CD14-positive monocyte (primary cell): Measurements from ENCODE around the gene CSH2. TPM values are rescaled to one million over a fixed set of nuclear protein-coding genes. Genes with fewer than 3 reads are reported as not detected.
"Not testable (repeated sequence)": the region's sequence is repeated elsewhere in the genome, so short reads cannot be mapped to it uniquely, and the experiment has no call there.

ENCODE experiments used
- DNase-seq, 3 donors: peaks; one replicate each; pipeline ENCODE4 v3.0.0-alpha.2; 2011 to 2022
- H2AFZ ChIP-seq: 2 replicates; pipeline ENCODE4 v1.6.0; 2012; ENCODE audit warnings: mild to moderate bottlenecking, low read depth, low read length, inconsistent platforms; ENCODE audit not compliant: insufficient read depth, poor library complexity, severe bottlenecking
- H3K27ac ChIP-seq, 2 donors: 1 replicate in 1 of 2; 2 replicates in 1 of 2; pipeline ENCODE4 v1.5.1; 2012 to 2013; ENCODE audit warnings: low read length in 2 of 2, control low read depth in 1 of 2, inconsistent platforms in 1 of 2, low read depth in 1 of 2, mild to moderate bottlenecking in 1 of 2
- H3K27me3 ChIP-seq, 2 donors: one replicate each; pipeline versions ENCODE4 v1.6.0 to v1.6.1; 2011 to 2013; ENCODE audit warnings: low read length in 2 of 2; ENCODE audit not compliant: control insufficient read depth in 2 of 2, insufficient read depth in 2 of 2
- H3K36me3 ChIP-seq, 2 donors: replicated peaks in 1 of 2; 1 replicate in 1 of 2; 2 replicates in 1 of 2; pipeline versions ENCODE4 v1.5.1 to v1.6.1; 2012 to 2013; ENCODE audit warnings: low read length in 2 of 2, control low read depth in 1 of 2, inconsistent platforms in 1 of 2, mild to moderate bottlenecking in 1 of 2; ENCODE audit not compliant: insufficient read depth in 2 of 2, control insufficient read depth in 1 of 2
- H3K4me1 ChIP-seq, 2 donors: 1 replicate in 1 of 2; 2 replicates in 1 of 2; pipeline versions ENCODE4 v1.5.1 to v1.6.1; 2012 to 2013; ENCODE audit warnings: low read length in 2 of 2, control low read depth in 1 of 2, inconsistent platforms in 1 of 2, mild to moderate bottlenecking in 1 of 2, moderate library complexity in 1 of 2; ENCODE audit not compliant: insufficient read depth in 2 of 2, control insufficient read depth in 1 of 2
- H3K4me2 ChIP-seq: replicated peaks from 2 replicates; pipeline ENCODE3; 2012; ENCODE audit warnings: low read length, moderate library complexity, mild to moderate bottlenecking; ENCODE audit not compliant: poor library complexity, severe bottlenecking; ENCODE audit errors: extremely low read depth
- H3K4me3 ChIP-seq, 3 experiments: fragments of 200-600 bp in 1 of 3; sonication (generic) in 1 of 3; replicated peaks in 1 of 3; 1 replicate in 2 of 3; 2 replicates in 1 of 3; pipeline ENCODE4 v1.5.1; 2011 to 2013; ENCODE audit warnings: low read length in 3 of 3, mild to moderate bottlenecking in 3 of 3, control low read depth in 2 of 3, low read depth in 2 of 3, inconsistent platforms in 1 of 3, moderate library complexity in 1 of 3
- H3K79me2 ChIP-seq: 2 replicates; pipeline ENCODE4 v1.6.0; 2012; ENCODE audit warnings: mild to moderate bottlenecking, control low read depth, inconsistent platforms, low read length, moderate library complexity; ENCODE audit not compliant: insufficient read depth
- H3K9ac ChIP-seq: 2 replicates; pipeline ENCODE4 v1.6.0; 2017; ENCODE audit warnings: low read length, mild to moderate bottlenecking; ENCODE audit not compliant: insufficient read depth, poor library complexity, severe bottlenecking
- H3K9me3 ChIP-seq, 2 donors: replicated peaks in 1 of 2; 1 replicate in 1 of 2; 2 replicates in 1 of 2; pipeline versions ENCODE4 v1.5.1 to v1.6.1; 2012 to 2013; ENCODE audit warnings: low read length in 2 of 2, control low read depth in 1 of 2; ENCODE audit not compliant: control insufficient read depth in 1 of 2, insufficient read depth in 1 of 2
- H4K20me1 ChIP-seq: 2 replicates; pipeline ENCODE4 v1.6.0; 2012; ENCODE audit warnings: mild to moderate bottlenecking, low read length, control low read depth, moderate library complexity; ENCODE audit not compliant: insufficient read depth
- H3K27ac Mint-ChIP-seq, 7 donors: one replicate each; pipeline ENCODE4 v1.8.0; 2020; ENCODE audit warnings: mild to moderate bottlenecking in 7 of 7, mixed read lengths in 7 of 7, moderate library complexity in 6 of 7, inconsistent platforms in 2 of 7
- H3K27me3 Mint-ChIP-seq, 3 donors: one replicate each; pipeline ENCODE4 v1.8.0; 2021 to 2022; ENCODE audit warnings: low read depth in 3 of 3, mild to moderate bottlenecking in 3 of 3, mixed read lengths in 3 of 3, moderate library complexity in 3 of 3, inconsistent platforms in 1 of 3
- H3K36me3 Mint-ChIP-seq, 2 donors: one replicate each; pipeline ENCODE4 v1.8.0; 2020; ENCODE audit warnings: mixed read lengths in 2 of 2, inconsistent platforms in 1 of 2, mild to moderate bottlenecking in 1 of 2
- H3K4me1 Mint-ChIP-seq: one replicate; pipeline ENCODE4 v1.8.0; 2020; ENCODE audit warnings: mild to moderate bottlenecking, mixed read lengths
- H3K4me3 Mint-ChIP-seq, 2 donors: one replicate each; pipeline ENCODE4 v1.8.0; 2020; ENCODE audit warnings: mild to moderate bottlenecking in 2 of 2, mixed read lengths in 2 of 2, moderate library complexity in 1 of 2
- H3K9me3 Mint-ChIP-seq, 7 donors: one replicate each; pipeline ENCODE4 v1.8.0; 2020 to 2022; ENCODE audit warnings: mixed read lengths in 7 of 7, mild to moderate bottlenecking in 6 of 7, moderate library complexity in 6 of 7, inconsistent platforms in 2 of 7
- WGBS: methylation state at CpG from one replicate; pipeline ENCODE4 v1.1.5; 2013; ENCODE audit warnings: missing lambda C conversion rate; ENCODE audit not compliant: insufficient coverage; 5-methylcytosine and 5-hydroxymethylcytosine counted together
- intact Hi-C, 2 donors: fragments of 100-400 bp; cut with micrococcal nuclease; formaldehyde crosslinking; loops; one replicate each; pipeline versions ENCODE4 v1.15.0 to v1.15.1; 2023
- polyA plus RNA-seq, 3 donors: library from polyadenylated mRNA; depleted of rRNA in 1 of 3; unstranded in 2 of 3; stranded (reverse) in 1 of 3; fragments of 300-500 nt in 2 of 3; fragments of >200 nt in 1 of 3; fragmentation: Illumina TruSeq in 2 of 3; gene quantifications; 1 replicate in 2 of 3; 2 replicates in 1 of 3; pipeline ENCODE4 v1.2.3, GENCODE V29; 2012 to 2021
- TF ChIP-seq, protein P1 (sequence below): fragments of 200-600 bp; IDR thresholded peaks from one replicate; pipeline ENCODE4 v1.8.0; 2022; ENCODE audit warnings: antibody characterized with exemption, mild to moderate bottlenecking

The CSH2 gene
- polyA plus RNA-seq, 3 donors = not detected

DNA sequence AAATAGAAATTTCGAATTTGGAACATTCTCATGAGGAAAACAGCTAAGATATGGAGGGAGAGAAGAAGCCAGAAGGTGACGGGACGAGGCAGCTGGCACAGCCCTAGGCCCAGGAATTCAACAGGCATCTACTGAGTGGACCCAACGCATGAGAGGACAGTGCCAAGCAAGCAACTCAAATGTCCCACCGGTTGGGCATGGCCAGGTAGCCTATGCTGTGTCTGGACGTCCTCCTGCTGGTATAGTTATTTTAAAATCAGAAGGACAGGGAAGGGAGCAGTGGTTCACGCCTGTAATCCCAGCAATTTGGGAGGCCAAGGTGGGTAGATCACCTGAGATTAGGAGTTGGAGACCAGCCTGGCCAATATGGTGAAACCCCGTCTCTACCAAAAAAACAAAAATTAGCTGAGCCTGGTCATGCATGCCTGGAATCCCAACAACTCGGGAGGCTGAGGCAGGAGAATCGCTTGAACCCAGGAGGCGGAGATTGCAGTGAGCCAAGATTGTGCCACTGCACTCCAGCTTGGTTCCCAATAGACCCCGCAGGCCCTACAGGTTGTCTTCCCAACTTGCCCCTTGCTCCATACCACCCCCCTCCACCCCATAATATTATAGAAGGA, 43.2 kb upstream of the CSH2 start:
- Mint-ChIP-seq H3K27me3 (peaks cover 2 to 11% (median 4%) of the 10 kb centered on the region in 3 donors), H3K9me3 (no peaks in the 10 kb centered on the region), H3K4me3 (no peak overlapping the region), H3K4me1 (peaks cover 14% of the 10 kb centered on the region), H3K27ac (no peak overlapping the region), H3K36me3 (no peaks in the 10 kb centered on the region)
- Histone ChIP-seq H3K79me2 (no peaks in the 10 kb centered on the region), H3K4me2 (no peak overlapping the region), H2AFZ (no peak overlapping the region), H3K4me1 (no peaks in the 10 kb centered on the region), H3K27me3 (no peaks in the 10 kb centered on the region), H4K20me1 (no peaks in the 10 kb centered on the region), H3K9ac (no peak overlapping the region), H3K36me3 (no peaks in the 10 kb centered on the region), H3K27ac (no peak overlapping the region), H3K4me3 (no peak overlapping the region), H3K9me3 (no peaks in the 10 kb centered on the region)
- TF ChIP-seq, protein P1, sequence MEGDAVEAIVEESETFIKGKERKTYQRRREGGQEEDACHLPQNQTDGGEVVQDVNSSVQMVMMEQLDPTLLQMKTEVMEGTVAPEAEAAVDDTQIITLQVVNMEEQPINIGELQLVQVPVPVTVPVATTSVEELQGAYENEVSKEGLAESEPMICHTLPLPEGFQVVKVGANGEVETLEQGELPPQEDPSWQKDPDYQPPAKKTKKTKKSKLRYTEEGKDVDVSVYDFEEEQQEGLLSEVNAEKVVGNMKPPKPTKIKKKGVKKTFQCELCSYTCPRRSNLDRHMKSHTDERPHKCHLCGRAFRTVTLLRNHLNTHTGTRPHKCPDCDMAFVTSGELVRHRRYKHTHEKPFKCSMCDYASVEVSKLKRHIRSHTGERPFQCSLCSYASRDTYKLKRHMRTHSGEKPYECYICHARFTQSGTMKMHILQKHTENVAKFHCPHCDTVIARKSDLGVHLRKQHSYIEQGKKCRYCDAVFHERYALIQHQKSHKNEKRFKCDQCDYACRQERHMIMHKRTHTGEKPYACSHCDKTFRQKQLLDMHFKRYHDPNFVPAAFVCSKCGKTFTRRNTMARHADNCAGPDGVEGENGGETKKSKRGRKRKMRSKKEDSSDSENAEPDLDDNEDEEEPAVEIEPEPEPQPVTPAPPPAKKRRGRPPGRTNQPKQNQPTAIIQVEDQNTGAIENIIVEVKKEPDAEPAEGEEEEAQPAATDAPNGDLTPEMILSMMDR = no peak
- 96% methylated on average over 11 of the region's 12 CpGs for WGBS
- DNase-seq = no peak
- intact Hi-C loops = loop anchor here (5.0 to 10.0 kb wide), 3 partner anchors 108 to 216 kb away; partner anchors contain the start of genes ERN1 (in 1 of the 2) and ICAM2 (in 1 of the 2)

DNA sequence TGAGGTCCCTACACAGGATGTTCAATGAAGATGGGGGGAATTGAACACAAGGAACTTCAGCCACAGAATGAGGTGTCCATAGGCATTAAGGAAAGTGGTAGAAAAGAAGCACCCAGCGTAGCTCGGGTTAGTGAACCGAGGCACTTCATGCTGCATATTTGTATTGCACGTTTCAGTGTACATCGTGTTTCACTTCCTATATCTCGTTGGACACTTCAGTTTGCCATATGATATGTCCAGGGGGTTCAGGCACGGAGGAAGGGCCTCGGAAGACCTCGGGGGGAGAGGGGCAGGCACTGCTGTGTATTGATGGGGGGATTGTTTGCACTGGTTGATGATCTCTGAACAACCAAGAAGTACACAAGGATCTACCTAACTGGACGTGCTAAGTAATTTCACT, 42.3 kb upstream of the CSH2 start:
- H3K27me3 ChIP-seq, H3K4me3 ChIP-seq, H3K27ac Mint-ChIP-seq, H3K4me1 ChIP-seq, H3K9me3 Mint-ChIP-seq, H3K9ac ChIP-seq, H3K36me3 Mint-ChIP-seq, H3K79me2 ChIP-seq, DNase-seq, H2AFZ ChIP-seq, H3K27ac ChIP-seq, H3K36me3 ChIP-seq, H3K9me3 ChIP-seq, H3K4me2 ChIP-seq, H4K20me1 ChIP-seq: not testable (repeated sequence)
- 30% methylated on average over 3 of the region's 10 CpGs for WGBS
- Mint-ChIP-seq H3K27me3 (peaks cover 2 to 11% (median 5%) of the 10 kb centered on the region in 3 donors), H3K4me1 (peaks cover 14% of the 10 kb centered on the region), H3K4me3 (peak overlapping the region; percentile 12 to 55)
- intact Hi-C loops = loop anchor here (5.0 to 10.0 kb wide), 3 partner anchors 109 to 217 kb away; partner anchors contain the start of genes ERN1 (in 1 of the 2) and ICAM2 (in 1 of the 2)
